Left renal pelvis (tissue), 4 donors: ENCODE measurements around the gene LIN28A. TPM values are rescaled to one million over a fixed set of nuclear protein-coding genes. Genes with fewer than 3 reads are reported as not detected.
A peak's percentile ranks its signal among the peaks of the same experiment; 100 is the strongest.
"Not testable (repeated sequence)": the region's sequence is repeated elsewhere in the genome, so short reads cannot be mapped to it uniquely, and the experiment has no call there.

Experiments
- DNase-seq, 4 donors: peaks; one replicate each; pipeline ENCODE4 v3.0.0-alpha.2; 2013; ENCODE audit warnings: low read depth in 4 of 4, low spot score in 3 of 4
- polyA plus RNA-seq, 4 donors: library from polyadenylated mRNA; unstranded; fragments of 120-200 nt; gene quantifications; one replicate each; pipeline ENCODE4 v1.2.1, GENCODE V29; 2013; ENCODE audit not compliant: insufficient read length in 4 of 4

The LIN28A gene, protein sequence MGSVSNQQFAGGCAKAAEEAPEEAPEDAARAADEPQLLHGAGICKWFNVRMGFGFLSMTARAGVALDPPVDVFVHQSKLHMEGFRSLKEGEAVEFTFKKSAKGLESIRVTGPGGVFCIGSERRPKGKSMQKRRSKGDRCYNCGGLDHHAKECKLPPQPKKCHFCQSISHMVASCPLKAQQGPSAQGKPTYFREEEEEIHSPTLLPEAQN
- polyA plus RNA-seq, result under 1 TPM in 2 of 4 donors, not detected in 2; 0.06 to 0.10 TPM

DNA sequence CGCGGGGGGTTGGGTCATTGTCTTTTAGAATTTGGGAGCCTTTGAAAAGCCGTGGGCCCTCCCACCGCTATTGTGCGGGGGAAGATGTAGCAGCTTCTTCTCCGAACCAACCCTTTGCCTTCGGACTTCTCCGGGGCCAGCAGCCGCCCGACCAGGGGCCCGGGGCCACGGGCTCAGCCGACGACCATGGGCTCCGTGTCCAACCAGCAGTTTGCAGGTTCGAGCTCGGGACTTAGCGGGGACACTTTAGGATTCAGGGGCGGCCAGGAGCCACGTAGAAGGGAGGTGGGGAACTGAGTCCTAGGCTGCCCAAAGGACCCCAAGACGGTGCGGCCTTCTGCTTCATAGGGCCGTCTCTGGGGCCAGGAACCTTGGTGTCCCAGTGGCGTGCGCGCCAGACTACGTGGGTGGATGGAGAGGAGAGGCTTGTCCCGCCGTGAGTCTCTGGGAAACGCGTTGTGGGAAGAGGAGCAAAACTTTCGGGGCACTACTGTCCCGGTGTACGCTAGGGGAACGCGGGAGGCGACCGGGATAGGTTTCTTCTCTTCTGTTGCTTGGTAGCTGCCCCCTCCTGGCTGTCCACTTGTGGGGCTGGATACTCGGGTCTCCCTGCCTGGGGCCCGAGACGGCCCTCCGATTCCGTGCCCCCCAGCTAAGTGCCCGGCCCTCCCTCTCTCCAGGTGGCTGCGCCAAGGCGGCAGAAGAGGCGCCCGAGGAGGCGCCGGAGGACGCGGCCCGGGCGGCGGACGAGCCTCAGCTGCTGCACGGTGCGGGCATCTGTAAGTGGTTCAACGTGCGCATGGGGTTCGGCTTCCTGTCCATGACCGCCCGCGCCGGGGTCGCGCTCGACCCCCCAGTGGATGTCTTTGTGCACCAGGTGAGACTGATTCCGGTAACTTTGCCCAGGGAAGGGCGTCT, at the start of gene LIN28A:
TSS of gene LIN28A (plus strand) at position 112 of the 918 bp plus-strand sequence. CDS start at position 187, 75 bp downstream.
- no peak for DNase-seq

- no peak for DNase-seq
These were observed 49.0 kb upstream of the LIN28A start for GRCh38 chr1:26361605-26362122.

- DNase-seq, result no peak
These were observed 48.3 kb upstream of the LIN28A start for GRCh38 chr1:26362331-26362730.

GRCh38 chr1:26363549-26364448, 46.8 kb upstream of the LIN28A start:
- peak; percentile 33 to 49 (median 36) for DNase-seq

DNA sequence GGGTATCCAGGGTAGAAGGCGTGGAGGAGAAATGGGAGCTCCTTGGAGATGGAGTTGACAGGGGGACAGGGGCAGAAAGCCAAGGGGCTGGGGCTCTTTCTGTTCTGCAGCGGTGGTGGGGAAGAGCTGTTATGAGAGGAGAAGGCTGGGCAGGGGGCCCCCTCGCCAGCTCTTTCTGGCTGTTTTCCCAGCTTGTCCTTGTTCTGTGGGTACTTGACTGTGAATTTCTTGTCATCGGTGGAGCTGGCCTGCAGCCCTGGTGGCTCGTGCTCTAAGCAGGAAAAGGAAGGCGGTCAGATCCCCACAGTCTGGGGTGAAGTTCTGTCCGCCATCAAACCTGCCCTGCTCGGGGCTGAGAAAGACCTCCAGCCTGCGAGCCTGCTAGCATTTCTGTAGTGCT, 45.7 kb upstream of the LIN28A start:
- no peak for DNase-seq

DNA sequence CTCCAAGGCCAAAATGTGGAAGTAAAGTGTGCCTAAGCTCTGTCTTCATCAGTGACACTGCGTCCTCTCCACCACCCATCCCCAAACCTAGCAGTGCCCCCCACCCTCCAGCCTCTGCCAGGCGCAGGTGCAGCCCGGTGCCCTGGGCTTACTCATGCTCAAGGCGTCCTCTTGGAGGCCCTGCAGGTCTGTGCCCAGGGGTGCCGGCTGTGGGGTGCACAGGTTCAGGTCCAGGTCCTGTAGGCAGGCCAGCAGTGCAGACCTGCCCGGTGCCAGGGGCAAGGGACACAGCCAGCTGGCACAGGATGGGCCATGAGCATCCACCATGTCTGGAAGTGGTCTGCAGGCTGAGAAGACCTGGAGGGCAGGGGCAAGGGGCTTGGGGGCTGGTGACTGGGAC, 43.2 kb upstream of the LIN28A start:
- no peak for DNase-seq

- no peak for DNase-seq
These were observed 42.6 kb upstream of the LIN28A start for GRCh38 chr1:26368006-26368405.

DNA sequence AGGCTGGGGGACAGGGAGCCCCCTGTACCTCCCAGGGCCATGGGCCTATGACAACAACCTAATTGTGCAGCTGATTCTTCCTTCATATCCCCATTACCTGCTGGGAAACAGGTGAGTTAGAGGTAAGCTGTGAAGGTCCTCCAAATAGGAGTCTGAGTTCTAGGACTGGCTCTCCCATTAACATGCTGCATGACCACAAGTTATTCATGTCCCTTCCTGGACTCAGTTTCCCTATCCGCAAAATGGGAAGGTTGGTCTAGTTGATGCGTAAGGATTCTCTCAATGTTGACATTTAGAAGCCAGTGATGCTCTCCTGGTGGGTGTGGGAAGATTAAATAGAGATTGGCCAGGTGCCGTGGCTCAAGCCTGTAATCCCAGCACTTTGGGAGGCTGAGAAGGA, 42.1 kb upstream of the LIN28A start:
- DNase-seq, result no peak

DNA sequence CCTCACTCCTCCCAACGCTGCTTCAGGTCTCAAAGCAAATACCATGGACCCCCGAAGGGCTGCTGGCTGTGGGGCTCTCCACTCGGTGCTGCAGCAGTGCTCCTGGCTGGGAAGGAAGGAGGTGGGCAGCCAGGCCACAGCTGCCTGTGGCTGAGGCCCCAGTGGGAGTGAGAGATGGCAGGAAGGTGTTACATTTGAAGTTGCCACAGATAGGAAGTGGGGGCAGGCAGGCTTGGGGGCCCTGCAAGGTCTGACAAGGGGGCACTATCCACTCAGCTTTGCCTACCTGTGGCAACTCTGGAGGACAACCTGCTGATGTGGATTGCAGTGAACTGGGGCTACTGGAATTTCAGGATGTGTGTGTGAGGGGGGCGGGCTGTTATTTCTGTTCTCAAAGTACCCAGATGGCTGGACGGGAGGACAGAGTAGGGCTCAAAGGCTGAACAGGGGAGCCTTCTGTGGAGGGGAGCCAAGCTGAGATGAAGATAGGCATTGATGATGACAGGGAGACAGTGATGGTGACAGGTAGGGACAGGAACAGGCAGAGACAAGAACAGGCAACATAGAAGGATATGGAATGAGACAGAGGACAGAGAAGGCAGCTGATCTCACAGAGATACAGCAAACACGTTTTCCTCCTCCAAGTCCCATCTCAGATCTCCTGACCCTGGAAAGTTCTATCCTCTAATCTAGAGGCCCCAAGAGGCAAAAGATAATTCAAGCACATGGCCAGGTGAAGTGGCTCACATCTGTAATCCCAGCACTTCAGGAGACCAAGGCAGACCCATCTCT, 39.8 kb upstream of the LIN28A start:
- no peak for DNase-seq

GRCh38 chr1:26372039-26372438, 38.6 kb upstream of the LIN28A start:
- no peak for DNase-seq

- not testable (repeated sequence) for DNase-seq
These were observed 38.0 kb upstream of the LIN28A start, which contains the start of gene ZNF683 for GRCh38 chr1:26372611-26373010. Gene ZNF683, minus strand, starts transcription at chr1:26372750. Its CDS starts 4,179 bp downstream, at chr1:26368571.

DNA sequence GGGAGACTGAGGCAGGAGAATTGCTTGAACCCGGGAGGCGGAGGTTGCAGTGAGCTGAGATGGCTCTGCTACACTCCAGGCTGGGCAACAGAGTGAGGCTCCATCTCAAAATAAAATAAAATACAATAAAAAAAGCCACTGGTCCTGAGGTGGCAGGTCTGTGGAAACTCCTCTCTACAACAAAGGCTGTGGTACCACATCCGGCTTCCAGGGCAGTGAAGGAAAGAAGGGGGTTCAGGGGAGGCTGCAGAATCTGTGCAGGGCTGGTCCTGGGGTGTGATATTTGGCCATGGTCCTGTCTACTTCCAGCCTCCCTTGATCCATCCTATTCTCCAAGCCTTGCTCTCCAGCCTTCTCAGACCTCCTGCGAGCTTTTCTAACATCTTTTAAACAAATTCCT, 37.3 kb upstream of the LIN28A start:
- DNase-seq, result no peak

DNA sequence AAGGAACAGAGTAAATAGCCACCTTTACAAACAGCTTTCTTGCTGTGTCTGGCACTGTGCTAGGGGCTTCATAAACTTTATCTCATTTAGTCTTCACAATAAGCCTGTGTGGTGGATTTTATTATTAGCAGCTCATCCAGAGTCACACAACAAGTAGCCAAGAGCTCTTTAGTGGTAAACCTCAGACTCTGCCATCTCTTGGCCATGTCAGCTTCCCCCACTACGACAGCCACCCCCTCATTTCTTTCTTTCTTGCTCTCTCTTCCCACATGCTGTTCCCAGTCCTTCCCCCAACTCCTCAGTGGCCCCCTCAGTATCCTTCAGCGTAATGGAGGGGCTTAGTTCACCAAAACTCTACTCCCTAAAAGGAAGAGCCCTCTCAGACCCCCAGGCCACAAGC, 36.8 kb upstream of the LIN28A start:
- no peak for DNase-seq

- not testable (repeated sequence) for DNase-seq
These were observed 36.3 kb upstream of the LIN28A start for GRCh38 chr1:26374361-26374760.

DNA sequence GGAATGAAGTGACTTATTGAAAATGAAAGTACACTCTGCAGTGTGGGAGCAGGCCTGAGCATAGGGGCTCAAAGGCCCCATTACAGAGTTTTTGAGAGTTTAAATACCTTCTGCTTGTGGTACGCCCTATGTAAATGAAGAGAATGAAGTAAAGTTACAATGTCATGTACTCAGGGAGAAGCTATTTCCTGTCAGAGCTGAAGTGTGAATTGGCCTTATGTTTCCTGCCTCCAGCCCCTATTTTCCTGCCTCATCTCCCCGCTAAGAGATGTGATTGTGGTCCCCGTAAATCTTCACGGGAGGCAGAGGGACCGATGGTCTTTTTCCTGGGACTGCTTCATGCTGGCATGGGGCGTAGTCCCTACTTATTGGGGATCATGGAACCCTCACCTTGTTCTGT, 35.5 kb upstream of the LIN28A start:
- DNase-seq, result no peak

GRCh38 chr1:26376050-26376449, 34.6 kb upstream of the LIN28A start:
- DNase-seq, result no peak

GRCh38 chr1:26378088-26378878, 32.3 kb upstream of the LIN28A start:
- no peak for DNase-seq

GRCh38 chr1:26378879-26379251, 31.8 kb upstream of the LIN28A start:
- DNase-seq, result no peak

DNA sequence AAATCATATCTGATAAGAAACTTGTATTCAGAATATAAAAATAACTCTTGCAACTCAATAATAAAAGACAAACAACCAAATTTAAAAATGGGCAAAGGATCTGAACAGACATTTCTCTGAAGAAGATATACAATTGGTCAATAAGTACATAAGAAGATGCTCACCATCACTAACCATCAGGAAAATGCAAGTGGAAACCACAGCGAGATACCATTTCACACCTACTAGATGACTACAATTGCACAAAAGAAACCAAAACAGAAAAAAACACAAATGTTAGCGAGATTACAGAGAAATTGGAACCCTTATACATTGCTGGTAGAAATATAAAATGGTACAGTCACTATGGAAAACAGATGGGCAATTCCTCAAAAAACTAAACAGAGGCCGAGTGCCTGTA, 26.5 kb upstream of the LIN28A start:
- DNase-seq, result no peak
